Osteoblast (primary cell): ENCODE measurements around the gene MCL1. TPM values are rescaled to one million over a fixed set of nuclear protein-coding genes. Genes with fewer than 3 reads are reported as not detected.

Source experiments
- DNase-seq: peaks from one replicate; pipeline ENCODE4 v3.0.0; 2011; ENCODE audit warnings: low spot score, mixed read lengths; ENCODE audit not compliant: insufficient read length; ENCODE audit errors: missing footprints
- H2AFZ ChIP-seq: 2 replicates; pipeline ENCODE4 v1.6.0; 2011; ENCODE audit warnings: mild to moderate bottlenecking, low read length
- H3K27ac ChIP-seq: 2 replicates; pipeline ENCODE4 v1.5.1; 2011; ENCODE audit warnings: mild to moderate bottlenecking, low read depth, low read length, moderate library complexity
- H3K27me3 ChIP-seq: 2 replicates; pipeline ENCODE4 v1.6.0; 2012; ENCODE audit warnings: mild to moderate bottlenecking, control low read depth, inconsistent platforms, low read length, moderate library complexity; ENCODE audit not compliant: insufficient read depth
- H3K36me3 ChIP-seq: 2 replicates; pipeline ENCODE4 v1.5.1; 2011; ENCODE audit warnings: mild to moderate bottlenecking, low read length, control low read depth, moderate library complexity; ENCODE audit not compliant: insufficient read depth
- H3K4me1 ChIP-seq: 2 replicates; pipeline ENCODE4 v1.5.1; 2011; ENCODE audit warnings: mild to moderate bottlenecking, low read length, control low read depth, moderate library complexity; ENCODE audit not compliant: insufficient read depth
- H3K4me2 ChIP-seq: 2 replicates; pipeline ENCODE4 v1.6.0; 2011; ENCODE audit warnings: mild to moderate bottlenecking, low read length; ENCODE audit not compliant: insufficient read depth
- H3K4me3 ChIP-seq: fragments of 200-600 bp; sonication (generic); 3 replicates; pipeline ENCODE4 v1.5.1; 2012; ENCODE audit warnings: mild to moderate bottlenecking, low read length, inconsistent platforms; ENCODE audit not compliant: insufficient read depth
- H3K79me2 ChIP-seq: 2 replicates; pipeline ENCODE4 v1.6.0; 2012; ENCODE audit warnings: mild to moderate bottlenecking, low read length, control low read depth, inconsistent platforms; ENCODE audit not compliant: insufficient read depth
- H3K9me3 ChIP-seq: 2 replicates; pipeline ENCODE4 v1.5.1; 2011; ENCODE audit warnings: low read depth, low read length, control low read depth
- H4K20me1 ChIP-seq: 2 replicates; pipeline ENCODE4 v1.6.0; 2012; ENCODE audit warnings: mild to moderate bottlenecking, low read length, control low read depth; ENCODE audit not compliant: insufficient read depth
- CTCF ChIP-seq: IDR thresholded peaks from 2 replicates; pipeline ENCODE4 v1.5.1; 2011; ENCODE audit warnings: mild to moderate bottlenecking, low read depth, low read length, moderate library complexity; ENCODE audit errors: extremely low read depth
- total RNA-seq: library from RNA; depleted of rRNA; stranded (reverse); fragments of >200 nt; gene quantifications from 2 replicates; pipeline ENCODE4 v1.2.3, GENCODE V29; 2012

The MCL1 gene
- total RNA-seq, 1 donor = 176 TPM

DNA sequence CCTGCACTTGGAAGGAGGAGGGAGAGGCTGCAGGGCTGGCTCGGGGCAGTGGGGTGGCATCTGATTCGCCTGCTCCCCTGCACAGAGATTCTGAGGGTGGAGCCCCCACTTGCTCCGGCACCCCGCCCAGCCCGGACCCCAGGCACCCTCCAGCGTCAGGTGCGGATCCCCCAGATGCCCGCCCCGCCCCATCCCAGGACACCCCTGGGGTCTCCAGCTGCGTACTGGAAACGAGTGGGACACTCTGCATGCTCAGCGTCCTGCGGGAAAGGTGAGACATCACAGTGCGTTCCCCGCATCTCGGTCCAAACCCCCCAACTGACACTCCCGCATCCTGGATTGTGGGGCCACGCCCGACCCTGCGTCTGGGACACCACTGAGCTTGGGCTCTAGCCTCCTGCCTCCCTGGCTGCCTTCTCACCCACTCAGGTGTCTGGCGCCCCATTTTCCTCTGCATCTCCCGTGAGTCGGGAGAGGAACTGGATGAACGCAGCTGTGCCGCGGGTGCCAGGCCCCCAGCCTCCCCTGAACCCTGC, 22.3 kb downstream of the MCL1 start:
- Histone ChIP-seq H3K79me2 (peaks cover 16% of the 10 kb centered on the region), H3K36me3 (peaks cover 9% of the 10 kb centered on the region), H3K4me2 (no peak overlapping the region), H3K4me1 (peaks cover 26% of the 10 kb centered on the region), H3K9me3 (no peaks in the 10 kb centered on the region), H3K4me3 (no peak overlapping the region), H2AFZ (no peak overlapping the region), H4K20me1 (peaks cover 6% of the 10 kb centered on the region), H3K27me3 (no peaks in the 10 kb centered on the region), H3K27ac (no peak overlapping the region)
- TF ChIP-seq CTCF = no peak
- peak; percentile 36 for DNase-seq

- Histone ChIP-seq H3K4me3 (no peak overlapping the region), H3K79me2 (peaks cover 16% of the 10 kb centered on the region), H2AFZ (no peak overlapping the region), H3K36me3 (peaks cover 9% of the 10 kb centered on the region), H3K4me2 (no peak overlapping the region), H3K4me1 (peaks cover 23% of the 10 kb centered on the region), H3K27me3 (no peaks in the 10 kb centered on the region), H3K9me3 (no peaks in the 10 kb centered on the region), H4K20me1 (peaks cover 6% of the 10 kb centered on the region), H3K27ac (no peak overlapping the region)
- peak; percentile 73 for DNase-seq
- TF ChIP-seq CTCF = no peak
These were observed 23.2 kb downstream of the MCL1 start for GRCh38 chr1:150555971-150556865.

GRCh38 chr1:150555198-150555970, 24.0 kb downstream of the MCL1 start:
- no peak for TF ChIP-seq CTCF
- peak; percentile 44 for DNase-seq
- H3K4me2 ChIP-seq = no peak overlapping the region
- H3K4me3 ChIP-seq = no peak overlapping the region
- H3K4me1 ChIP-seq = peaks cover 24% of the 10 kb centered on the region
- H3K27me3 ChIP-seq = no peaks in the 10 kb centered on the region
- no peak overlapping the region for H2AFZ ChIP-seq
- H3K9me3 ChIP-seq = no peaks in the 10 kb centered on the region
- H4K20me1 ChIP-seq = peaks cover 6% of the 10 kb centered on the region
- peaks cover 14% of the 10 kb centered on the region for H3K79me2 ChIP-seq
- H3K36me3 ChIP-seq = peaks cover 9% of the 10 kb centered on the region
- H3K27ac ChIP-seq = no peak overlapping the region

DNA sequence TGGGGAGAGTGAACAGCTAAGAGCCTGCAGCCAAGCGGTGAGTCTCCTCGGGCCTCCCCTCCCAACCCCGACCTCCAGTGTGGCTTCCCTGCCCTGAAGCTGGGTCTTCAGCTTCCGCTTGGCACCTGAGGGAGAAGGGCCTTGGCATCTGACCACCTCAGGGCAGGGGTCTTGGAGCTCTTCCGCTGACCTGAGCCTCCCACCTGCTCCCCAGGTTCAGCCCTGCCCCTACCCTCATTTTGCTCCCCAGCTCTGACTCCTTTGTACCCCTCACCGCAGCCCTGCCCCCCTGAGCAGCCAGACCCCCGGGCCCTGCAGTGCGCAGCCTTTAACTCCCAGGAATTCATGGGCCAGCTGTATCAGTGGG, 25.3 kb downstream of the MCL1 start:
- Histone ChIP-seq H3K4me3 (no peak overlapping the region), H2AFZ (no peak overlapping the region), H3K27ac (no peak overlapping the region), H4K20me1 (no peaks in the 10 kb centered on the region), H3K27me3 (no peaks in the 10 kb centered on the region), H3K36me3 (peaks cover 9% of the 10 kb centered on the region), H3K9me3 (no peaks in the 10 kb centered on the region), H3K79me2 (peaks cover under 1% of the 10 kb centered on the region), H3K4me2 (no peak overlapping the region), H3K4me1 (peaks cover 24% of the 10 kb centered on the region)
- peak; percentile 70 for DNase-seq
- no peak for TF ChIP-seq CTCF
